Thyroid gland (tissue), 4 donors: Measurements from ENCODE around the gene LTN1. TPM values are rescaled to one million over a fixed set of nuclear protein-coding genes. Genes with fewer than 3 reads are reported as not detected.
A peak's percentile ranks its signal among the peaks of the same experiment; 100 is the strongest.

Experiments
- DNase-seq, 2 donors: peaks; one replicate each; pipeline ENCODE4 v3.0.0-alpha.2; 2019
- H3K27ac ChIP-seq, 3 donors: fragments of 200-600 bp; sonication (generic); 1 replicate in 2 of 3; 2 replicates in 1 of 3; pipeline ENCODE4 v1.5.1; 2016 to 2019; ENCODE audit warnings: mild to moderate bottlenecking in 1 of 3, moderate library complexity in 1 of 3
- H3K27me3 ChIP-seq: fragments of 200-600 bp; sonication (generic); one replicate; pipeline ENCODE4 v1.5.1; 2019
- H3K36me3 ChIP-seq, 2 donors: fragments of 200-600 bp; sonication (generic); one replicate each; pipeline ENCODE4 v1.5.1; 2016 to 2019
- H3K4me1 ChIP-seq, 2 donors: fragments of 200-600 bp; sonication (generic); one replicate each; pipeline ENCODE4 v1.5.1; 2017 to 2019
- H3K4me3 ChIP-seq, 3 donors: fragments of 200-600 bp; sonication (generic); replicated peaks in 1 of 3; 1 replicate in 2 of 3; 2 replicates in 1 of 3; pipeline ENCODE4 v1.5.1; 2016; ENCODE audit warnings: mild to moderate bottlenecking in 1 of 3
- H3K9me3 ChIP-seq: fragments of 200-600 bp; sonication (generic); one replicate; pipeline ENCODE4 v1.5.1; 2017
- POLR2A ChIP-seq, 2 donors: fragments of 450-650 bp; IDR thresholded peaks; one replicate each; pipeline ENCODE4 v1.6.1; 2017; ENCODE audit warnings: antibody characterized with exemption in 2 of 2, mild to moderate bottlenecking in 2 of 2, moderate library complexity in 1 of 2
- WGBS, 2 donors: methylation state at CpG; one replicate each; pipeline ENCODE4 v1.1.5; 2017; 5-methylcytosine and 5-hydroxymethylcytosine counted together
- intact Hi-C: fragments of 100-400 bp; cut with DNase I; formaldehyde crosslinking; loops from one replicate; pipeline ENCODE4 v1.15.1; 2023
- total RNA-seq, 4 donors: library from RNA; depleted of rRNA; stranded (reverse); fragments of >200 nt; gene quantifications; one replicate each; pipeline ENCODE4 v1.2.3, GENCODE V29; 2016
- TF ChIP-seq, protein P1 (sequence below), 6 experiments: fragments of 200-600 bp in 3 of 6; fragments of 450-650 bp in 3 of 6; sonication (generic) in 3 of 6; IDR thresholded peaks; one replicate each; pipeline ENCODE4 v1.5.1; 2016 to 2019; ENCODE audit warnings: antibody characterized with exemption in 6 of 6, mild to moderate bottlenecking in 2 of 6, inconsistent platforms in 1 of 6, moderate library complexity in 1 of 6

The LTN1 gene
- total RNA-seq, 4 donors from 2014 or later, result 25.5 to 45.3 (median 28.8) TPM

DNA sequence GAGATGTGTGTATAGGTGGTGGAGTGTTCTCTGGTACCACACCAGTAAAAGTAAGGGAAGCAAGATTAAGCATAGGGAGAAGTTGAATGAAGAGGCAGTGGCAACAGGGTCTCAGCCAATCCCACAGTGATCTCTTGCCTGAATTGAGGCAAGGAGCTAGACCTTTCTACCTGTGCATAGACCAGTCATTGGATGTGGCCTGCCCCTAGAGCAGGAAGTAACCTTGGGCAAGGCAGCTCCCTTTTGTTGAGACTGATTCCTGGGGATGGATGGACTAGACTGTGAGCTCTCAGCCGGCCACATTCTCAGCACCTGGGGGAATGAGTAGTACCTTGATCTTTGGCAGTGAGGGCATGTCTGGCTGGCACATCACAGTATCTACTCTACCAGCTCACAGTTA lies 38.2 kb upstream of the LTN1 start:
- no peak overlapping the region for H3K4me3 ChIP-seq
- no peaks in the 10 kb centered on the region for H3K27me3 ChIP-seq
- 80 to 100% methylated on average over 1 of the region's 1 CpG for WGBS, 2 donors
- no peaks in the 10 kb centered on the region for H3K9me3 ChIP-seq
- H3K27ac ChIP-seq, result no peak overlapping the region
- intact Hi-C loops, result no loop called here
- peaks cover 26 to 29% of the 10 kb centered on the region in 2 donors for H3K36me3 ChIP-seq
- DNase-seq, result no peak
- no peak for TF ChIP-seq POLR2A (IDR thresholded peaks at IDR 0.05)
- TF ChIP-seq, protein P1, sequence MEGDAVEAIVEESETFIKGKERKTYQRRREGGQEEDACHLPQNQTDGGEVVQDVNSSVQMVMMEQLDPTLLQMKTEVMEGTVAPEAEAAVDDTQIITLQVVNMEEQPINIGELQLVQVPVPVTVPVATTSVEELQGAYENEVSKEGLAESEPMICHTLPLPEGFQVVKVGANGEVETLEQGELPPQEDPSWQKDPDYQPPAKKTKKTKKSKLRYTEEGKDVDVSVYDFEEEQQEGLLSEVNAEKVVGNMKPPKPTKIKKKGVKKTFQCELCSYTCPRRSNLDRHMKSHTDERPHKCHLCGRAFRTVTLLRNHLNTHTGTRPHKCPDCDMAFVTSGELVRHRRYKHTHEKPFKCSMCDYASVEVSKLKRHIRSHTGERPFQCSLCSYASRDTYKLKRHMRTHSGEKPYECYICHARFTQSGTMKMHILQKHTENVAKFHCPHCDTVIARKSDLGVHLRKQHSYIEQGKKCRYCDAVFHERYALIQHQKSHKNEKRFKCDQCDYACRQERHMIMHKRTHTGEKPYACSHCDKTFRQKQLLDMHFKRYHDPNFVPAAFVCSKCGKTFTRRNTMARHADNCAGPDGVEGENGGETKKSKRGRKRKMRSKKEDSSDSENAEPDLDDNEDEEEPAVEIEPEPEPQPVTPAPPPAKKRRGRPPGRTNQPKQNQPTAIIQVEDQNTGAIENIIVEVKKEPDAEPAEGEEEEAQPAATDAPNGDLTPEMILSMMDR (IDR thresholded peaks at IDR 0.05), result no peak
- peaks cover 6 to 7% of the 10 kb centered on the region in 2 donors for H3K4me1 ChIP-seq

DNA sequence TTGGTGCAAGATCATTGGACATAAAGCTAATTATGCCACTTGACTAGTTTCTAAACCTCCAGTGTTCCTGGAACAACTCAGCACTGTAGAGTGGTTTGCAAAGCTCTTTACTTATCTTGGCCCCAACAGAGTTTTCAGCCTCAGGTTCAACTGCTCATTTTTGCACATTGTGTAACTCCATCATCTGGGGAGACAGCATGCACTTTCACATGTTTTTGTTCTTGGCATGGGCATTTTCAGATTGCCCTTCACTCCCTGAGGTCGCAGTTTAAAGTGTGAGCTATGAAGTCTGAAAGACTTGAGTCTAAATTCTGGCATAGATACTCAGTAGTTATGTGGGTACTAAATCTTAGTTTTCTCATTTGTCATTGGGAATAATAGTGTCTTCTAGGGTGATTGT lies 36.8 kb upstream of the LTN1 start:
- DNase-seq, result no peak
- no peak for TF ChIP-seq POLR2A (IDR thresholded peaks at IDR 0.05)
- TF ChIP-seq, protein P1 (IDR thresholded peaks at IDR 0.05), result no peak
- H3K27me3 ChIP-seq, result no peaks in the 10 kb centered on the region
- H3K9me3 ChIP-seq, result no peaks in the 10 kb centered on the region
- H3K36me3 ChIP-seq, result peaks cover 19 to 28% of the 10 kb centered on the region in 2 donors
- no peak overlapping the region for H3K4me3 ChIP-seq
- H3K27ac ChIP-seq, result no peak overlapping the region
- intact Hi-C loops, result loop anchor here (5.0 kb wide), 2 partner anchors 37 to 43 kb away; partner anchors contain the start of genes CCT8 and LTN1
- 92 to 95% methylated on average over 1 of the region's 1 CpG for WGBS, 2 donors
- H3K4me1 ChIP-seq, result peaks cover 11 to 13% of the 10 kb centered on the region in 2 donors

DNA sequence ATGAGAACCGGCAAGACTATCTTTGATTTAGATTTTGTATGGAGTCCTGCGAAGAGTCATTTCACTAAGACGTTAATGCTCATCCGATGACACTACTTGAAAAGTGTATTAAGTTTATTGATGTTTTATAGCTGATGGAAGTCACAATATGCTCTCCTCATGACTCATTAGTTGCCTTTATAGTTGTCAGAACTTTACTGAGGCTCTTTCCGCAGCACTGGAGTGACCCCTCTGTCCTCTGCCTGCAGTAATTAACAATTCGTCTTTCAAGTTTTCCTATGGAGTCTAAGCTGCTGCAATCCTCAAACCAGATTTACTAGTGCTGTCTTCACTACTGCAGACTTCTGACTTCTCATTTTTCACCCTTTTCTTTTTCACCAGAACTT lies 32.6 kb upstream of the LTN1 start:
- H3K4me1 ChIP-seq, result peaks cover 8 to 20% of the 10 kb centered on the region in 2 donors
- H3K36me3 ChIP-seq, result peaks cover 0 to 2% of the 10 kb centered on the region in 2 donors
- H3K4me3 ChIP-seq, result peak overlapping the region; percentile 36 to 79 (median 46)
- H3K27ac ChIP-seq, result peak overlapping the region; percentile 97 to 98 (median 97)
- DNase-seq, result no peak
- no peaks in the 10 kb centered on the region for H3K27me3 ChIP-seq
- H3K9me3 ChIP-seq, result no peaks in the 10 kb centered on the region
- TF ChIP-seq, protein P1 (IDR thresholded peaks at IDR 0.05), result no peak
- no peak for TF ChIP-seq POLR2A (IDR thresholded peaks at IDR 0.05)
- intact Hi-C loops, result loop anchor here (5.0 kb wide), 2 partner anchors 33 to 47 kb away; partner anchors contain the start of genes CCT8 and LTN1
- 4 to 8% methylated on average over 6 of the region's 6 CpGs for WGBS, 2 donors

DNA sequence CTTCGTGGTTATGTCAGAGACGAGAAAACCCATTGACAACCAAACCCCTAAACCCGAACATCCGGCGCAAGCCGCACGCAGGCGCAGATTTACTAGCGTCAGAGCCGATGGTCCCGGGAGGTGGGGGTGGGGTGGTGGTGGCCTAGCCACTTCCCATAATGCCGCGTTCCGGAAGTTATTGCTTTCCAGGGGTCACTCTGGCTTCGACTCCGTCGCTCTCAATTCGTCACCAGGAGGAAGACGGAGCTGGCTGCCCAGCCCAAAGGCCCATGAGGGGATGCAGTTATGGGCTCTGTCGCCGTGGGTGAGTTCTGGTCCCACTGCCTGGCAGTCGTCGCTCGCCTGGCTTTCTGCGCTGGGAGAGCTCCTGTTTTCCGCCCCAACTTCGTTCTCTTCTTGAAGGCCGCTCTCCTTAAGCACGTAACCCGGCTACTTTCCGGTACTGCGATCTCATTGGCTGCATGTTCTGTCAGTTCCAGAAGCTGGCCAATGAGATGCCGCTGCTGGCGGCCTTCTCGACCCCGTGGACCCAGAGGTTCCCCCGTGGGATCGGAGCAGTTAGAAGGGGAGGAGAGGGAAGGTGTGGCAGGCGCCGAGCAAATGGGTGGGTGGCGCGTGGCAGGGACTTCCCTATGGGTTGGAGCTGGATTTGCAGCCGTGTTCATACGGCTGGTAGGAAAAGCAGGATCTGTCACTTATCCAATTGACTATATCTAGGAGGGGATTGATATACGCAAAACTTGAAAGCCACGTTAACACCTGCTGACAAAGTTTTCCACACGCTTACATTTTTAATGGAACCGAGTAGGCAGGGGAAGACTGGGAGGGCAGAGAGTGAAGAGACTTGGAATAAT lies 32.0 kb upstream of the LTN1 start, which contains the start of gene USP16:
Gene USP16, plus strand, starts transcription at position 195 of the 854 bp plus-strand sequence. CDS start 3,246 bp downstream, outside the sequence.
- Histone ChIP-seq H3K27ac (peak within 1 kb of the TSS; percentile 97 to 98 (median 97)), H3K9me3 (no peaks in the 10 kb centered on the region), H3K4me3 (peak within 1 kb of the TSS; percentile 36 to 79 (median 46)), H3K27me3 (no peaks in the 10 kb centered on the region), H3K36me3 (no peaks in the 10 kb centered on the region), H3K4me1 (peaks cover 11 to 22% of the 10 kb centered on the region in 2 donors)
- TF ChIP-seq POLR2A (IDR thresholded peaks at IDR 0.05), result peak; percentile 43 to 60
- TF ChIP-seq, protein P1 (IDR thresholded peaks at IDR 0.05), result peak in 3 of 6 experiments; percentile 29 to 41 (median 34)
- DNase-seq, result peak; percentile 95
- 0 to 1% methylated on average over 36 to 38 of the region's 48 CpGs for WGBS, 2 donors
- intact Hi-C loops, result loop anchor here (5.0 kb wide), 2 partner anchors 32 to 48 kb away; partner anchors contain the start of genes CCT8 and LTN1

DNA sequence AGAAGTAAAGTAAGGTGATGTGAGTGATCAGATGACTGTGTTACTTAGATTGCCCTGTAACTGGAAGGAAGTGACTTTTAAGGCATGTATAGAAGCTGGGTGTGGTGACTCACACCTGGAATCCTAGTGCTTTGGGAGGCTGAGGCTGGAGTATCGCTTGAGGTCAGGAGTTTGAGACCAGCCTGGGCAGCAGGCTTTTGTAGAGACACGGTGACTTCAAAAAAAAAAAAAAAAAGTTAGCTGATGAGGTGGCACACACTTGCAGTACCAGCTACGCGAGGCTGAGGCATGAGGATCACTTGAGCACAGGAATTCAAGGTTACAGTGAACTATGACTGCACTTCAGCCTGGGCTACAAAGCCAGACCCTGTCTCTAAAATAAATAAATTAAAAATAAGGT lies 29.5 kb upstream of the LTN1 start:
- Histone ChIP-seq H3K4me1 (peaks cover 25 to 36% of the 10 kb centered on the region in 2 donors), H3K36me3 (no peaks in the 10 kb centered on the region), H3K4me3 (no peak overlapping the region), H3K27me3 (no peaks in the 10 kb centered on the region), H3K9me3 (no peaks in the 10 kb centered on the region), H3K27ac (no peak overlapping the region)
- no peak for DNase-seq
- no peak for TF ChIP-seq POLR2A (IDR thresholded peaks at IDR 0.05)
- TF ChIP-seq, protein P1 (IDR thresholded peaks at IDR 0.05), result no peak
- 75 to 78% methylated on average over 4 of the region's 4 CpGs for WGBS, 2 donors
- intact Hi-C loops, result no loop called here
